HCEC 1CT (cell line): Measurements from ENCODE around the gene TOP3B.

Source experiments
- DNase-seq: peaks from one replicate; pipeline ENCODE4 v3.0.0-alpha.2; 2017

The TOP3B gene, protein sequence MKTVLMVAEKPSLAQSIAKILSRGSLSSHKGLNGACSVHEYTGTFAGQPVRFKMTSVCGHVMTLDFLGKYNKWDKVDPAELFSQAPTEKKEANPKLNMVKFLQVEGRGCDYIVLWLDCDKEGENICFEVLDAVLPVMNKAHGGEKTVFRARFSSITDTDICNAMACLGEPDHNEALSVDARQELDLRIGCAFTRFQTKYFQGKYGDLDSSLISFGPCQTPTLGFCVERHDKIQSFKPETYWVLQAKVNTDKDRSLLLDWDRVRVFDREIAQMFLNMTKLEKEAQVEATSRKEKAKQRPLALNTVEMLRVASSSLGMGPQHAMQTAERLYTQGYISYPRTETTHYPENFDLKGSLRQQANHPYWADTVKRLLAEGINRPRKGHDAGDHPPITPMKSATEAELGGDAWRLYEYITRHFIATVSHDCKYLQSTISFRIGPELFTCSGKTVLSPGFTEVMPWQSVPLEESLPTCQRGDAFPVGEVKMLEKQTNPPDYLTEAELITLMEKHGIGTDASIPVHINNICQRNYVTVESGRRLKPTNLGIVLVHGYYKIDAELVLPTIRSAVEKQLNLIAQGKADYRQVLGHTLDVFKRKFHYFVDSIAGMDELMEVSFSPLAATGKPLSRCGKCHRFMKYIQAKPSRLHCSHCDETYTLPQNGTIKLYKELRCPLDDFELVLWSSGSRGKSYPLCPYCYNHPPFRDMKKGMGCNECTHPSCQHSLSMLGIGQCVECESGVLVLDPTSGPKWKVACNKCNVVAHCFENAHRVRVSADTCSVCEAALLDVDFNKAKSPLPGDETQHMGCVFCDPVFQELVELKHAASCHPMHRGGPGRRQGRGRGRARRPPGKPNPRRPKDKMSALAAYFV

GRCh38 chr22:21982338-21982965 is at the start of gene TOP3B:
TSS of gene TOP3B (minus strand) at chr22:21982787. CDS start at chr22:21975709, 7,078 bp downstream.
- peak; percentile 74 for DNase-seq

DNA sequence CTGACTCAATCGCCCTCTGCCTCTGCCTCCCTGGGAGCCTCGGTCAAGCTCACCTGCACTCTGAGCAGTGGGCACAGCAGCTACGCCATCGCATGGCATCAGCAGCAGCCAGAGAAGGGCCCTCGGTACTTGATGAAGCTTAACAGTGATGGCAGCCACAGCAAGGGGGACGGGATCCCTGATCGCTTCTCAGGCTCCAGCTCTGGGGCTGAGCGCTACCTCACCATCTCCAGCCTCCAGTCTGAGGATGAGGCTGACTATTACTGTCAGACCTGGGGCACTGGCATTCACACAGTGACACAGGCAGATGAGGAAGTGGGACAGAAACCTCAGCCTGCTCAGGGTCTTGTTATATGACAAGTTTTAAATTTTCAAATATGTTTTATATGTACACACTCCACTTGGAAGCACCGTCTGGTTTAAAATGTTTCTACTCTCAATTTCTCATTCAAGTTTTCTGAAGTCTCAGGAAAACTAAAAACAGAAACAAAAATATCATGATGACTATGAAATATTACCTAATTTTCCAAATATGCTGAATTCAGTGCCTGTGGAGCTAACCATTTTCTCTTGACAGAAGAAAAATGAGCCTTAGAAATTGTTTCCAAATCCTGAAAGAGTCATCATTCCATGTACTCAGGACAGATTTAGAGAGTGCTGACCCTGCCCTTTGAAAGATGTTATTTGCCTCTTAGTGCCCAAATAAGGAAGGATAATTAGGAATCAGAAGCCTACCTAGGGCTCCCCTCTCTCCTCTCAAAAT is 48.8 kb upstream of the TOP3B start:
- no peak for DNase-seq

DNA sequence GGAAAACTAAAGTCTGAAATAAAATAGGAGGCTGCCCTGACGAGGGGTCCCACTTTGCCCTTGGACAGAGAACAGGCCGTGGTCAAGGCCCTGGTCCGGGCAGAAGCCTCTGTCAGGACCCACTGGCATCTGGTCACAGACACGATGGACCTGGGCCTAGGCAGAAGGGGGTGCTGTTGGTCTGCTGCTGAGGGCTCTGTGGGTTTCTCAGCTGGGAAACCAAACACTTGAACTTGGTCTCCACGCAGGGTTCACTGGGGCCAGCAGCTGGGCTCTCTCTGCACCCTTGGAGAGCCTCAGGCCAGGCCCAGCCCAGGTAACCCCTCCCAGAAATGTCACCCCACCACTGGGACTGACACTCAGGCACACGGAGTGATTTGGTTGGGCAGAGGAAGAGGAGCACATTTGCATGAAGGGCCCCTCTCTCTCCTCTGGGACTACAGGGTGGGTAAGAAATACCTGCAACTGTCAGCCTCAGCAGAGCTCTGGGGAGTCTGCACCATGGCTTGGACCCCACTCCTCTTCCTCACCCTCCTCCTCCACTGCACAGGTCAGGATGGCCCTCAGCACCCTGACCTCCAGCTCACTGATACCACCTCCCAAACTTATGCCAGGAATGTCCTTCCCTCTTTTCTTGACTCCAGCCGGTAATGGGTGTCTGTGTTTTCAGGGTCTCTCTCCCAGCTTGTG is 48.1 kb upstream of the TOP3B start:
- DNase-seq: no peak

DNA sequence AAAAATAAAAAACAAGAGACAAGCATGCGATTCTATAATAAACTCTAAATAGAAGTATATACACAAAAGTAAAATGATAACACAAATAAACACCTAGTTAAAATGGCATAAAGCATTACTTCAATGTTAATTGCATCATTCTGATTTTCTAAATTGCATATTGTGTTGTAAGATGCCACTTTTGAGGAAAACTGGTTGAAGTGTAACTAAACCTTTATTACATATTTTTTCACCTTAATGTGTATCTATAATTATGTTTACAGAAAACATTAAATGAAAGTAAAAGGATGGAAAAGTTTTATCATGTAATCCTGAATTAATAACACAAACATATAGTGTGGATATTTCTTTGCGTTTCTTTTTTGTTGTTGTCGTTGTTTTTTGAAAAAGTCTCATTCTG is 45.4 kb upstream of the TOP3B start:
- no peak for DNase-seq

GRCh38 chr22:22026157-22026831 is 43.7 kb upstream of the TOP3B start:
- DNase-seq: no peak

DNA sequence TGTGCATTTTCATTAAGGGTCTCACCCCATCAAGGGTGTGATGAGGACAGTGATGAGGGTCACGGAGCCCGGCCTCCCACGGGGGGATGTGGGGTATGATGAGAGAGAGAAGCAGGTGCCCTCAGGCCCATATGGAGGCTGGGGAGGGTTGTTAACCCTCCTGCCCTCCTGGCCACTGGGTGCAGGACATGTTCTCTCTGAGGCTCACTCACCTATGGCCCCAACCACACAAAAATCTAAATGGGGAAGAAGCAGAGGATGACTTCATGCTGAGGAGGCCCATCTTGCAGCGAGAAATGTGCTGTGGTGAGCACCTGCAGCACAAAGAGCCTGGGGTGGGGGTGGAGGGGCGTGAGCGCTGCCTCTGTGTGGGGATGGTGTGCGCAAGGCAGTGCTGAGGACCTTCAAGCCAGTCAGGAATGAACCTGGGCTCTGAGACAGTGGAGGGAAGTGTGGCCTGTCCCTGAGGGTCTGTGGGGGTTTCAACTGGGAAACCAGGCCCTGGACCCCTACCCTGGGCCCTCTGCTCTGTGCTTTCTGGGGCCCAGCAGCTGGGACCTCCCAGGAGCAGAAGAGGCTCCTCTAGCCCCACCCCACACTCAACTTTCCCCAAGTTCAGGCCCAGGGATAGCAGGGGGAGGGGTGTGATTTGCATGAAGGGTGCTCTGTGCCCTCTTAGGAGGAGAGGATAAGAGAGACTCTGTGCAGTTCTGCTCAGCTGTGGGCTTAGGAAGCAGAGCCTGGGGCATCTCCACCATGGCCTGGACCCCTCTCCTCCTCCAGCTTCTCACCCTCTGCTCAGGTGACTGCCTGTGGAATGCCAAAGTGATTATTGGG is 43.0 kb upstream of the TOP3B start:
- no peak for DNase-seq

GRCh38 chr22:22024440-22024839 is 41.9 kb upstream of the TOP3B start:
- no peak for DNase-seq

GRCh38 chr22:22023581-22024137 is 41.1 kb upstream of the TOP3B start:
- DNase-seq: no peak

GRCh38 chr22:22022947-22023534 is 40.5 kb upstream of the TOP3B start:
- no peak for DNase-seq

- DNase-seq: no peak
Observed at GRCh38 chr22:22022255-22022840, 39.8 kb upstream of the TOP3B start.

GRCh38 chr22:22021162-22021750 is 38.7 kb upstream of the TOP3B start:
- no peak for DNase-seq

DNA sequence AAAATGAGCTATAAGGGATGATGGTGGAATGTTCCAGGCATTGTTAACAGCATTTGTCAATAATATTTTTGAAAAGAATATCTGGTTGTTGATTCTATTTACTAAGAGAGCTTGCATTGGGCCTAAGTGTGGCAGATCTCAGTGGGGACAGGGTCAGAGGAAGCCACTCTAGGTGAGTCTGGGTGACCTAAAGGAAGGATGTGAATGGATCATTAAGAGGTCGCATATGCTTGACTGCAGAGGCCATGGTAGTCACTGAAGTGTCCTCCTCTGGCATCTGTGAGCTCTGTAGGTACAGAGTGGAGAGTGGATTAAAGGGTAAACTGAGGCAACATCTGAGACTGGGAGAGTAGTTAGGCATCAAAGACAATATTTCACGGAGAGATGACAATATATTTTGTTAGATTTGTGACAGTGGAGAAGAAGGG is 37.9 kb upstream of the TOP3B start:
- no peak for DNase-seq

DNA sequence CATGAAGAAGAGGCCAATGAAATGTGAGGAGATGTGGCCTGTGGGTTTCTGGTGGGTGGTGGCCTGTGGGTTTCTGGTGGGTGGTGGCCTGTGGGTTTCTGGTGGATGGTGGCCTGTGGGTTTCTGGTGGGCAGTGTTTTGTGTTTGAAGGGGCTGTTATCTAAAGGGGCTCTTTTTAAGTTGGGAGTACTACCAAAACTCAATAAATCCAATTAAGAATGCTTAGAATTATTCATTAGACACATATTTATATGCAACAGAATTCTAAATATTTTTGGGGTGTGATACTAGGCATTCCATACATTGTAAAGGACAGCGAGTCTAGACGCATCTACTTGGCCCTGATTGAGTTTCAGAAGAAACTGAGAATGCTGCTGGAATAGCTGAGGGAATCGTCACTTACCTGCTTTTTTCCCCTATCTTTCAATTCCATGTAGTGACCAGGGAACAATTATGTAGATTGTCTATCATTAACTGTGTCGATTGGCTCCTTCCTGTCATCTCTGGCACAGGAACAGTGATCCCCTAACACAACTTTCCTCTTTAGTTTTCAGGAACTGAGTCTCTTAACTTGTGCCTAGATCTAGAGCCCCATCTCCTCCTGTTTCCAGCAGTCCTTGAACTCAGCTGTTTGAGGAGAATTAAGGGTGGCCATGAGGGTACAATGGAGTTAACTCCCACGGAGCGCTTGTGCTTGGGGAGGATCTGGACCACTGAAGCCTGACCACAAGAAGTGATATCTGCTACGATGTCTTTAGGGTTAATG is 37.3 kb upstream of the TOP3B start:
- no peak for DNase-seq

- no peak for DNase-seq
Observed at GRCh38 chr22:22018825-22019658, 36.5 kb upstream of the TOP3B start.

DNA sequence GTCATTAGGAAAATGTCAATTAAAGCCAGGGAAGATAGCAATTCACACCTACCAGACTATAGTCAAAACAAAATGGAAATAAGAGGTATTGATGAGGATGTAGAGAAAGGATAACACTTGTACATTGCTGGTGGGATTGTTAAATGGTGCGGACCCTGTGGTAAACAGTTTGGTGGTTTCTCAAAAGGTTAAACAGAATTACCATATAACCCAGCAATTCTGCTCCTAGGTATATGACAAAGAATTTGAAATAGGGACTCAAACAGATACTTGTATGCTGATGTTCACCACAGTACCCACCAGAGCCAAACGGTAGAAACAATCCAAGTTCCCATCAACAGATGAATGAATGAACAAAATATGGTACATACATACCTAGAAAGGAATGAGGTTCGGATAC is 33.0 kb upstream of the TOP3B start:
- DNase-seq: no peak

- no peak for DNase-seq
Observed at GRCh38 chr22:22014285-22014659, 31.7 kb upstream of the TOP3B start.

DNA sequence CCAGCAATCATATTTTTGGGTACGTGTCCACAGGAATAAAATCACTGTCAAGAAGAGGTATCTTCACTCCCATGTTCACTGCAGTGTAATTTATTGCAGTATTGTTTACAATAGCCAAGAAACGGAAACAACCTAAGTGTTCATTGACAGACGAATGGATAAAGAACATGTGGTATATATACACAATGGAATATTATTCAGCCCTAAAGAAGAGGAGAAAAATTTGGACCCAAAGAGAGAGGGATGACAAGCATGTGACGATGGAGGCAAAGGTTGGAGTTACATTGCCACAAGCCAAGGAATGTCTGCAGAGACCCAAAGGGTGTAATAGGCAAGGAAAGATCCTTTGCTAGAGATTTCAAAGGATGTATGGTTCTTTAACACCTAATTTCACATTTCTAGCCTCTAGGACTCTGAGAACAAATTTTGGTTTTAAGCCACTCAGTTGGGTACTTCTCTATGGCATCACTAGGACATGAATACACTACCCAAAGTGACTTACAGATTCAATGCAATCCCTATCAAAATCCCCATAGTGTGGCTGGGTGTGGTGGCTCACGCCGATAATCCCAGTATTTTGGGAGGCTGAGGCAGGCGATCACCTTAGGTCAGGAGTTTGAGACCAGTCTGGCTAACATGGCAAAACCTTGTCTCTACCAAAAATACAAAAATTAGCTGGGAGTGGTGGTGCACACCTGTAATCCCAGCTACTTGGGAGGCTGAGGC is 31.1 kb upstream of the TOP3B start:
- no peak for DNase-seq
